Spinal cord (tissue), 10 donors: ENCODE measurements around the gene MANSC1. TPM values are rescaled to one million over a fixed set of nuclear protein-coding genes. Genes with fewer than 3 reads are reported as not detected.
A peak's percentile ranks its signal among the peaks of the same experiment; 100 is the strongest.
"Not testable (repeated sequence)": the region's sequence is repeated elsewhere in the genome, so short reads cannot be mapped to it uniquely, and the experiment has no call there.

Source experiments
- DNase-seq, 6 donors: peaks; one replicate each; pipeline versions ENCODE4 v3.0.0 to v3.0.0-alpha.2; 2013 to 2015; ENCODE audit warnings: low spot score in 6 of 6, low read depth in 4 of 6
- H3K27ac ChIP-seq: one replicate; pipeline ENCODE4 v1.5.1; 2013; ENCODE audit warnings: low read depth, low read length, control low read depth
- H3K27me3 ChIP-seq: one replicate; pipeline ENCODE4 v1.6.1; 2013; ENCODE audit warnings: low read length; ENCODE audit not compliant: control insufficient read depth, insufficient read depth
- H3K36me3 ChIP-seq: one replicate; pipeline ENCODE4 v1.6.1; 2013; ENCODE audit warnings: low read length; ENCODE audit not compliant: control insufficient read depth, insufficient read depth
- H3K4me1 ChIP-seq: one replicate; pipeline ENCODE4 v1.6.1; 2013; ENCODE audit warnings: low read length; ENCODE audit not compliant: control insufficient read depth, insufficient read depth
- H3K4me3 ChIP-seq: one replicate; pipeline ENCODE4 v1.5.1; 2013; ENCODE audit warnings: low read depth, low read length, control low read depth
- H3K9me3 ChIP-seq: one replicate; pipeline ENCODE4 v1.6.1; 2013; ENCODE audit warnings: low read length; ENCODE audit not compliant: control insufficient read depth, insufficient read depth
- WGBS: methylation state at CpG from one replicate; pipeline ENCODE4 v1.1.5; 2013; ENCODE audit warnings: missing lambda C conversion rate; ENCODE audit not compliant: insufficient coverage; 5-methylcytosine and 5-hydroxymethylcytosine counted together
- polyA plus RNA-seq, 2 donors: library from polyadenylated mRNA; unstranded; fragments of 120-200 nt; gene quantifications; one replicate each; pipeline ENCODE4 v1.2.1, GENCODE V29; 2013; ENCODE audit not compliant: insufficient read length in 2 of 2
- total RNA-seq, 2 donors: library from RNA; depleted of rRNA in 1 of 2; stranded (reverse); fragments of 120-200 nt in 1 of 2; fragments of >200 nt in 1 of 2; gene quantifications; one replicate each; pipeline versions ENCODE4 v1.2.3 to v1.2.4, GENCODE V29; 2013 to 2014
- donor health status: healthy.

Gene MANSC1
- total and polyA plus RNA-seq, 4 donors = 5.3 to 26.7 (median 18.8) TPM

DNA sequence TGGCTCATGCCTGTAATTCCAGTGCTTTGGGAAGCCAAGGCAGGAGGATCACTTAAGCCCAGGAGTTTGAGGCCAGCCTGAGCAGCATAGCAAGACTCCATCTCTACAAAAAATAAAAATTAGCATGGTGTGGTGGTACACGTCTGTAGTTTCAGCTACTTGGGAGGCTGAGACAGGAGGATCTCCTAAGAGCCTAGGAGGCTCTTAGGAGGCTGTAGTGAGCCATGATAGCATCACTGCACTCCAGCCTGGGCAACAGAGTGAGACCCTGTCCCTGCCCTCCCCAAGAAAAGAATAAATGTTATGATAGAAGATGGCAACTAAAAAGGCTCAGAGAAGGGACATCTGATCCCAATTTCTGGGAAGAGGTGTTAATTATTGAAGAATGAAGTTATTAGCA is 3.2 kb upstream of the MANSC1 start:
- H3K4me1 ChIP-seq = peaks cover 9% of the 10 kb centered on the region
- no peaks in the 10 kb centered on the region for H3K36me3 ChIP-seq
- no peaks in the 10 kb centered on the region for H3K27me3 ChIP-seq
- WGBS = 80% methylated on average over 1 of the region's 1 CpG
- H3K9me3 ChIP-seq = no peaks in the 10 kb centered on the region
- H3K27ac ChIP-seq = no peak overlapping the region
- no peak for DNase-seq
- no peak overlapping the region for H3K4me3 ChIP-seq

- WGBS = 91% methylated on average over 6 of the region's 19 CpGs
- not testable (repeated sequence) for H3K27ac ChIP-seq, H3K36me3 ChIP-seq, DNase-seq, H3K4me1 ChIP-seq, H3K4me3 ChIP-seq, H3K9me3 ChIP-seq, H3K27me3 ChIP-seq
These were observed 1.6 kb upstream of the MANSC1 start for GRCh38 chr12:12351468-12352185.

GRCh38 chr12:12350868-12351463 is 924 bp upstream of the MANSC1 start:
- Histone ChIP-seq H3K27ac (no peak overlapping the region), H3K4me1 (peaks cover 5% of the 10 kb centered on the region), H3K36me3 (no peaks in the 10 kb centered on the region), H3K9me3 (no peaks in the 10 kb centered on the region), H3K27me3 (no peaks in the 10 kb centered on the region), H3K4me3 (no peak overlapping the region)
- no peak for DNase-seq
- no CpG with 5 or more reads among the region's 3 CpGs for WGBS

- H3K9me3 ChIP-seq = no peaks in the 10 kb centered on the region
- no peak for DNase-seq
- H3K36me3 ChIP-seq = peaks cover 4% of the 10 kb centered on the region
- no peak overlapping the region for H3K27ac ChIP-seq
- 84% methylated on average over 5 of the region's 8 CpGs for WGBS
- no peaks in the 10 kb centered on the region for H3K27me3 ChIP-seq
- H3K4me1 ChIP-seq = no peaks in the 10 kb centered on the region
- no peak overlapping the region for H3K4me3 ChIP-seq
These were observed 11.4 kb downstream of the MANSC1 start for GRCh38 chr12:12338527-12339168.

GRCh38 chr12:12336511-12336910 is 13.5 kb downstream of the MANSC1 start:
- Histone ChIP-seq H3K27ac (no peak overlapping the region), H3K4me1 (no peaks in the 10 kb centered on the region), H3K27me3 (no peaks in the 10 kb centered on the region), H3K36me3 (peaks cover 4% of the 10 kb centered on the region), H3K9me3 (no peaks in the 10 kb centered on the region), H3K4me3 (no peak overlapping the region)
- no peak for DNase-seq
- WGBS = no CpG with 5 or more reads among the region's 1 CpG

GRCh38 chr12:12336049-12336411 is 14.0 kb downstream of the MANSC1 start:
- DNase-seq = no peak
- Histone ChIP-seq H3K27me3 (no peaks in the 10 kb centered on the region), H3K4me3 (no peak overlapping the region), H3K27ac (no peak overlapping the region), H3K9me3 (no peaks in the 10 kb centered on the region), H3K36me3 (peaks cover 4% of the 10 kb centered on the region), H3K4me1 (no peaks in the 10 kb centered on the region)
- 100% methylated on average over 4 of the region's 5 CpGs for WGBS

DNA sequence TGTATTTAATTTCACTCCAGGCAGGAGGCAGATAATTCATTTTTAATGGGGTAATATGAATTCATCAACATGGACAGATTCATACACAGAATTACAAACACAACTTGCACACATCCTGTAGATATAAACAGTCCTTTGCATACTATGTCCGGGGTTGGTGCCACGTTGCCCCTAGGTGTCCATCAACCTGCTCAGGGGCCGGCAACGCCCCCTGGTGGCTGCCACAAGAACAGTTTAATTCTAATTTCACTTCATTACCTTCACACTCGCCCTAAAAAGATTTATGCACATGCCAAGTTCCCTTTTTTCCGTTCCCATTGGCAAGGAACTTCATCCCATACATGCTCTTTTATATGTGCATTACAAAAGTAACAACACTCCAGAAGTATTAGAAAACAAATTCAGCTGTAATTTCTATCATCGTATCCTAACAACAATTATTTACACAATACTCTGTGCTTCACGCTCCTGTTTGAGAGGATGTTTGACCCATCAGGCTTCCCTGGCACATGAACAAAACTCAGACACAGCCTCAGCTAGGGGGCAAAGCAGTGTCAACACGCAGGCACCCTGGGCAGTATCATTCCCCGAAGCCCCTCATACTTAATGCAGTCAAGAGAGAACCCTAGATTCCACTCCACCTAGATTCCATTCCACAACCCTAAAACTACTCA is 15.5 kb downstream of the MANSC1 start:
- Histone ChIP-seq H3K27me3 (no peaks in the 10 kb centered on the region), H3K27ac (no peak overlapping the region), H3K4me1 (no peaks in the 10 kb centered on the region), H3K36me3 (peaks cover 4% of the 10 kb centered on the region), H3K4me3 (no peak overlapping the region), H3K9me3 (no peaks in the 10 kb centered on the region)
- DNase-seq = peak in 1 of 6 donors; percentile 24
- 37% methylated on average over 9 of the region's 10 CpGs for WGBS

DNA sequence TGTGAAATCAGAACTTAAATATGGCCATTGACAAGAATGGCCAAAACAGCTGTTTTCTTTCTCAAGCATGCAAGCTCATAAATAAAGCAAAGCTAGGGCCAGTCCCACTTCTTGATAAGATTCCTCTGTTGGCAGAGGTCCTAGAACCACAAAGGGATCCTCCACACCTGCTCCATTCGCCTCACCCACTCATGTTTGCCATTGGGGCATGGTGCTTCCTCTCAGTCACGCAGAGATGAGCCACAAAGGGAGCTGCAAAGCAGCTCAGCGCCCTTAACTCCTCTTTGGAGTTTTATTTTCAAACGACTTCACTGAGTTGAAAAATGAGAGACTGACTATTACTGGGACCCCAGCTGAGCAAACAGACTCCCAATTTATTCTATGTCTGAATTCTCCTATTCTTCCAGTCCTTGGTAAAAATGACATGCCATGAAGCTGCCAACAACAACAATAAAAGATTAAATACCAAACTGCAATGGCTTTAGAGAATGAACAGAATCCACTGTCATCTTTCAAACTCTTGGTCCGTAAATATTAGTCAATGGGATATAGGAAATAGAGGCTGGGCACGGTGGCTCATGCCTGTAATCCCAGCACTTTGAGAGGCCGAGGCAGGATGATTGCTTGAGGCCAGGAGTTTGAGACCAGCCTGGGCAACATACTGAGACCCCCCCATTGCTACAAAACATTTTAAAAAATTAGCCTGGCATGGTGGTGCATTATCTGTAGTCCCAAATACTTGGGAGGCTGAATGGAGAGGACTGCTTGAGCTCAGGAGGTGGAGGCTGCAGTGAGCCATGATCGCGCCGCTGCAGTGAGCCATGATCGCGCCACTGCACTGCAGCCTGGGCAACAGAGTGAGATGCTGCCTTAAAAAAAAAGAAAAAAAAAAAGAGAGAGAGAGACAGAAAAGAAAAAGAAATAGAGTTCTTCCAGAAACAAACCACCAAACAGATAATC is 16.4 kb downstream of the MANSC1 start:
- Histone ChIP-seq H3K36me3 (peaks cover 3% of the 10 kb centered on the region), H3K4me1 (no peaks in the 10 kb centered on the region), H3K4me3 (no peak overlapping the region), H3K9me3 (no peaks in the 10 kb centered on the region), H3K27ac (no peak overlapping the region), H3K27me3 (no peaks in the 10 kb centered on the region)
- 67% methylated on average over 5 of the region's 12 CpGs for WGBS
- peak in 2 of 6 donors; percentile 21 to 38 for DNase-seq

GRCh38 chr12:12331896-12332295 is 18.1 kb downstream of the MANSC1 start:
- 83% methylated on average over 1 of the region's 1 CpG for WGBS
- H3K27ac ChIP-seq = no peak overlapping the region

More at GRCh38 chr12:12331896-12332295, 18.1 kb downstream of the MANSC1 start:
- no peaks in the 10 kb centered on the region for H3K9me3 ChIP-seq
- H3K27me3 ChIP-seq = no peaks in the 10 kb centered on the region
- DNase-seq = no peak
- no peaks in the 10 kb centered on the region for H3K4me1 ChIP-seq
- no peak overlapping the region for H3K4me3 ChIP-seq
- H3K36me3 ChIP-seq = no peaks in the 10 kb centered on the region
